NCI-H2107 (cell line): ENCODE data around the gene TYW1B.
"Not testable (repeated sequence)": the region's sequence is repeated elsewhere in the genome, so short reads cannot be mapped to it uniquely, and the experiment has no call there.

Source experiments
- DNase-seq: peaks from one replicate; lab custom pipeline; 2025; lab: John Stamatoyannopoulos, UW

TYW1B gene

GRCh38 chr7:72554401-72554800, 273.6 kb downstream of the TYW1B start:
- DNase-seq = not testable (repeated sequence)

GRCh38 chr7:72550454-72550853, 277.5 kb downstream of the TYW1B start:
- DNase-seq = not testable (repeated sequence)

GRCh38 chr7:72546586-72547237, 281.3 kb downstream of the TYW1B start:
- not testable (repeated sequence) for DNase-seq

- not testable (repeated sequence) for DNase-seq
Observed at GRCh38 chr7:72544531-72544930, 283.5 kb downstream of the TYW1B start.

GRCh38 chr7:72540923-72541322, 287.1 kb downstream of the TYW1B start:
- no peak for DNase-seq

- DNase-seq = no peak
Observed at GRCh38 chr7:72540106-72540611, 287.8 kb downstream of the TYW1B start.

- DNase-seq = no peak
Observed at GRCh38 chr7:72539702-72540101, 288.3 kb downstream of the TYW1B start.

- no peak for DNase-seq
Observed at GRCh38 chr7:72538856-72539255, 289.1 kb downstream of the TYW1B start.

GRCh38 chr7:72538147-72538546, 289.9 kb downstream of the TYW1B start:
- DNase-seq = no peak

GRCh38 chr7:72536038-72536437, 292.0 kb downstream of the TYW1B start:
- not testable (repeated sequence) for DNase-seq

GRCh38 chr7:72531048-72531447, 297.0 kb downstream of the TYW1B start:
- not testable (repeated sequence) for DNase-seq
